ENCODE results near the gene COL28A1. TPM values are rescaled to one million over a fixed set of nuclear protein-coding genes. Genes with fewer than 3 reads are reported as not detected.

Gene COL28A1
- under 0.01 and 0.32 TPM in 2 replicates for total RNA-seq

DNA sequence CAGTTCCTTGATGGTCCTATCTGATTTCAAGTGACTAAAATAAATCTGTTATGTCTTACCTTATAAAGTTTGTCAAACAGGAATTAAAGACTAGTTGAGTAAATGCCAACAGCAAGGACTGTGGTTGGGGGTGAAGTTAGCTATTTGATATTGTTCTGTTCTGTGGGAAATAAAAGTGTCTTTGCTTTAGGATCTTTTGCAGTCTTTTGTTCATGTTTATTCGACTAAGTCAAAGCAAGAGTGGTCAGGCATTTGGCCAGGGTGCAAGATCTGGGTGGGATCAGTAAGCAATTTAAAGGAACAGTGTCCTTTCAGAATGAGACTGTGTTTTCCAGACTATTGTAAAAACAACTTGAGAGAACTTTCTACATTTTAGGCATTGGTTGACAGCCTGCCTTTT, at the start of gene COL28A1:
TSS of gene COL28A1 (minus strand) at position 183 of the 400 bp plus-strand sequence. CDS start 2,998 bp downstream, outside the sequence.

DNA sequence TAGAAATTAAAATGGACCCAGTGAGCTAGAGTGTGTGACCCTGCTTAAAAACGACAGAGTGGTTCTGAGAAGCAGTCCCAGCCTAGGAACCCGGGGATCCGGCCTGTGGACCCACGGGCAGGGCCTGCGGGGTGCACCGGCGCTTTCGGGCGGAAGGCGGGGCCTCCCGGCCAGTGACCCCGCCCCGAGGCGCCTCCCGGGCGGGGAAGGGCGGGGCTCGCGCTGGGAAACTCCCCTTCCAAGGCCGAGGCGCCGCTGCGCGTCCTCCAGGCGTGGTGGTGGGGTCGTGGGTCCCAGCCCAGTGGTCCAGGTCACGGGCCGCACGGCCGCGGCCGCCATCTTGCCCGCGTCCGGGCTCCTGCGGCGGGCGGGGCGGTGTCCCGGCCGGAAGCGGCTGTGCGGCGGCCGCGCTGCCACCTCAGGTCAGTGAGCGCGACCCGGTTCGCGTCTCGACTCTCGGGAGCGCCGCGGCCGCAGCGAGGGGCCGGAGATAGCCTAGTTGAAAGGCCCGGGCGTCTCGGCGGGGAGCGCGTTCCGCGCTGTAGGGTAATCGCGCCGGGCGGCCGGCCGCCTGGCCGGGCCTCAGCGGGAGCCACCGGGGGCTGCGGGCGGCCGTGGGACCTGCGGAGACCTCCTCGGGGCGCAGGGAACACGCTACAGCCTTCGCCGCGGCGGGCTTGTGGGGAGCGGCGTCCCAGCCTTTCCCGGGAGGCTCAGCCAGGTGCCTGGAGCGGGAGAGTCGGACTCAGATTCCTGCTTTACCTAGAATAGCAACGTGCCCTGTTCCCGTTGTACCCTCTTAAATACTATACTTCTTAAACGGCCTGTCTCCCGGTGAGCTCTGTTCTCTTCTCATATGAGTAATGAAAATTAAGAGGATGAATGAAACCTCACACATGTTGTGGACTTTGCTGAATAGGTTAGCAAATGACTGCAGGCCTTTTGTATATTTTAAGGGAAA, 31.3 kb upstream of the COL28A1 start, which contains the start of gene MIOS:
TSS of gene MIOS (plus strand) at position 234 of the 961 bp plus-strand sequence. CDS start 5,592 bp downstream, outside the sequence.

Other genes starting within 250 kb of the COL28A1 start
- gene MIOS, start 31.0 kb upstream of the COL28A1 start, total RNA-seq, result 26.4 and 35.0 TPM in 2 replicates
- 14.8 and 15.2 TPM in 2 replicates for gene UMAD1, start 104.9 kb upstream of the COL28A1 start, total RNA-seq
- gene RPA3, start 182.7 kb upstream of the COL28A1 start, total RNA-seq, result 4.9 and 8.1 TPM in 2 replicates

Data from hair follicle dermal papilla cell (primary cell).